Thyroid gland (tissue), 4 donors: ENCODE measurements around the gene FRMD4A.

ENCODE experiments used
- CTCF ChIP-seq, 6 experiments: fragments of 200-600 bp in 3 of 6; fragments of 450-650 bp in 3 of 6; sonication (generic) in 3 of 6; IDR thresholded peaks; one replicate each; pipeline ENCODE4 v1.5.1; 2016 to 2019; ENCODE audit warnings: antibody characterized with exemption in 6 of 6, mild to moderate bottlenecking in 2 of 6, inconsistent platforms in 1 of 6, moderate library complexity in 1 of 6
- POLR2A ChIP-seq, 2 donors: fragments of 450-650 bp; IDR thresholded peaks; one replicate each; pipeline ENCODE4 v1.6.1; 2017; ENCODE audit warnings: antibody characterized with exemption in 2 of 2, mild to moderate bottlenecking in 2 of 2, moderate library complexity in 1 of 2

GRCh38 chr10:14153570-14154055 lies 177.1 kb downstream of the FRMD4A start:
- TF ChIP-seq CTCF (IDR thresholded peaks at IDR 0.05) (no peak), POLR2A (IDR thresholded peaks at IDR 0.05) (no peak)
